Measurements from ENCODE around the gene MT2A.
"Not testable (repeated sequence)": the region's sequence is repeated elsewhere in the genome, so short reads cannot be mapped to it uniquely, and the experiment has no call there.

Gene MT2A

GRCh38 chr16:56601325-56601724, 7.1 kb upstream of the MT2A start:
- no peak for DNase-seq

DNA sequence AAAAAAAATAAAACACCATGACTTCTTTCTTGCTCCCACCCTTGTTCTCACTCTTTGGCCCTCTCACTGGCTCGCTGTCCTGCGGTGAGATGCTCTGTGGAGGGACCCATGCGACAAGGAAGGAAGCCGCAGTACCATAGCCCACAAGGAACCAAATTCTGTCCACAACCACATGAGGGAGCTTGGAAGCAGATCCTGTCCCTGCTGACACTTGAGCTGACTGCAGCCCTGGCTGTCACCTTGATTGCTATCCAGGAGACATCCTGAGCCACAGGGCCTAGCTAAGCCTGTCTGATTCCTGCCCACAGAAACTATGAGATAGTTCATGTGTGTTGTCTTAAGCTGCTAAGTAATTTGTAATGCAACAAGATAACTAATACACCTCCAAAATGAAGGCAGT, 4.8 kb upstream of the MT2A start:
- DNase-seq, result no peak

DNA sequence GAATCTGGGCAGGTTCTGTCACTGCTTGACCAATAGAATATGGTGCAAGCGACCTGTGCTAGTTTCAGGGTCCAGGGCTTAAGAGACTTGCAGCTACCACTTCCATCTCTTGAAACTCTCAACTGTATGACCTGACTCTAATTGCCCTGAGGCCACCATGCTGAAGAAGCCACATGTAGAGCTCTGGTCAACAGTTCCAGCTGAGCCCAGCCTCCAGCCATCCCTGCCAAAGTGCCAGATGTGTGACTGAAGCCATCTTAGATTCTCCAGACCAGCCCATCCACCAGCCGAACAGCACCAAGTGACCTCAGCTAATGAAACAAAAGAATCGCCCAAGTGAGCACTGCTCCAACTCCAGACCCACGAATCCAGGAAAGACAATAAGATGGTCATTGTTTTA, 3.4 kb upstream of the MT2A start:
- no peak for DNase-seq

DNA sequence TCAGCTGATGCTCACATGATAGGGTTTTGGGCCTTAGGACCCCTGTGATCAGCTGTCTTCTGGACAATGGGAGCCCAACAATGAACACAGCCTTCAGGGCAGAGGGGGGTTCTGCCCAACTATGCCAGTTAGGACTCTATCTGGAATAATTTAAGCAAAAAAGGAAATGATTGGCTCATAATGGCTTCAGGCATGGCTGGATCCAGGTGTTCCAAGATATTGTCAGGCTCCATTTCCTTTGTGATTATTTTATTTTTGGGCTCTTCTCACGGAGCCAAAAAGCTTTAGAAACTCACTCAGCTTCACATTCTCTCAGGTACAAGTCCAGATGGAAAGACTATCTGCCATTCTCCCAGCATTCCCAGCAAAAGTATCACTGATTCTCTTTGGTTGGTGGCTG, 2.9 kb upstream of the MT2A start:
- DNase-seq, result no peak

DNA sequence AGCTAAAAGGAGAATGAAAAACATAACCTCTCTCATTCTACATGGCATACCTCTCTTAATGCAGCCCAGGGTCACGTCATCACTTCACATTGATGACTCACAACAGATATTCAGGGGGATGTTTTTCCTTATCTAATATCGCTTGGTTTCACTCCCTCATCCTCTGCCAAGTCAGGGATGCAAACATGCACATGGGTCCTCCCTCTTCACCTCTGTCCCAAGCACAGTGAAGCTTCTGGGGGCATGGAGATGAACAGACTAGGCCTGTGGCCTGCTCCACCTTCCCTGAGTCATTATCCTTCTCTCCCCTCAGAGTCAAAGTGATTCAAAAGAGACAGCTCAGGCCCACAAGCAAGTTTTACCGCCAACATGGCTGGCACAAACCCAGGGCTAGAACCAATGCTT, 2.3 kb upstream of the MT2A start:
- DNase-seq, result no peak

DNA sequence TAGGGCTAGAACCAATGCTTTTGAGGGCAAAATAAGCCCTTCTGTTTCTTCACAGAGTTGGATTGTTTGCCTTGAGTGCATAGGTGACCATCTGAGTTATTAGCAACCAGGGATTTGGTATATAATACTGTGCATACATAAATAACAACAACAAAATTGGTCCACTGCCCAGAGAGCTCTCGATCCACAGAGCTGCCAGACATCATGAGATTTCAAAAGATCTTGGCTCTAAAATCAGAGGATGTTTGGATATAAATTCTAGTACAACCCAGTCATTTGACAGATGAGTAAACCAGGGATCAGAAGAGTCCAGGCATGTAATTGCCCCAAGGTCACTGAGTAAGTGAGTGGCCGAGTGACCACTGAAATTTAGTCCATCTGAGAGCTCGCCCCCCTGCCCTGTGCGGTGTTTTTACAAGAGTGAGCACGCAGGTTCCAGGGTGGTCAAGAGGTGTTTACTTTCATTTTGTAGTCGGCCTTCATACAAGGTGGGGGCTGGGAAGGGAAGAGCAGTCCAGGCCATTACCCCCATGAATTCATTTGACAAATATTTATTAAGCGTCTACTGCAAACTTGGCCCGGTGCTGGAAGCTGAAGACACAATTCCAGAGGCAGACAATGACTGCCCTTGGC, 1.8 kb upstream of the MT2A start:
- no peak for DNase-seq

DNA sequence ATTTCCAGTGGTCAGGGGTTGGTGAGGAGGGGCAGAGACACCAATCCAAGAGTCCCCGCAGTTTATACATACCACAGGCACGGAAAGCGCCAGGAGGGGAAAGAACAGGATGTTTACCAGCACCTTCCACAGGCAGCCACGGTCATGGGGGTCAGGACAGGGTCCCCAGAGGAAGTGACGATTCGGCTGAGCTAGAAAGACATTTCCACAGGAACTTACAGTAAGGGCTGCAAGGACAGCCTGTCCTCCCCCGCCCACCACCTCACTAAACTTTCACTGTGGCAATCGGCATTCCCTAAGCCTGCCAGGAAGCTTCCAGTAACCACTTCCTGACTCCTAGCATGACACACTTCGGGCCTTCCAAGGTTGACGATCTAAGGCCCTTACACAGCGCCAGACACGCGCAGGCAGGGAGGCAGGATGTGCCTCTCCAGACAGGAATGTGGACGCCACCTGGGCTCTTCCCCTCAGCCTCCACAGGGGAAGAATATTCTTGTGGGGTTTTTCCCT, 1.2 kb upstream of the MT2A start:
- DNase-seq, result no peak

- no peak for DNase-seq
Observed at GRCh38 chr16:56607675-56608042, 725 bp upstream of the MT2A start.

DNA sequence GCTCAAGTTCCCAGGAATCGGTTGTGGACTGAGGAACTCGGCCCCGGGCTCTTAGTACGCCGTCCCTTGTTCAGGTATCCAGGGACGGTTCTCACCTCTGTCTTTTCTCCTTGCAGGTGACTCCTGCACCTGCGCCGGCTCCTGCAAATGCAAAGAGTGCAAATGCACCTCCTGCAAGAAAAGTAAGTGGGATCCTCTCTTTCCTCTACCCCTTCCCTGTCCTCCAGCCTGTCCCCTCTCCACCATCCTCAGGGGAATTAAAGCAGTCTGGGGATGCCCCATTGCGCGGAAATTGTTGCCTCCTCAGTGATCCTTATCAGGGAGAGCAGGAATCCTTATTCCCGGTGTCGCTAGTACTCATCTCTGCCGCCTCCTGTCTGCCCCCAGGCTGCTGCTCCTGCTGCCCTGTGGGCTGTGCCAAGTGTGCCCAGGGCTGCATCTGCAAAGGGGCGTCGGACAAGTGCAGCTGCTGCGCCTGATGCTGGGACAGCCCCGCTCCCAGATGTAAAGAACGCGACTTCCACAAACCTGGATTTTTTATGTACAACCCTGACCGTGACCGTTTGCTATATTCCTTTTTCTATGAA, 585 bp downstream of the MT2A start:
- DNase-seq, result no peak

GRCh38 chr16:56609463-56609921, 1.1 kb downstream of the MT2A start:
- peak; percentile 78 for DNase-seq

GRCh38 chr16:56610017-56610608, 1.7 kb downstream of the MT2A start:
- DNase-seq, result peak; percentile 67

DNA sequence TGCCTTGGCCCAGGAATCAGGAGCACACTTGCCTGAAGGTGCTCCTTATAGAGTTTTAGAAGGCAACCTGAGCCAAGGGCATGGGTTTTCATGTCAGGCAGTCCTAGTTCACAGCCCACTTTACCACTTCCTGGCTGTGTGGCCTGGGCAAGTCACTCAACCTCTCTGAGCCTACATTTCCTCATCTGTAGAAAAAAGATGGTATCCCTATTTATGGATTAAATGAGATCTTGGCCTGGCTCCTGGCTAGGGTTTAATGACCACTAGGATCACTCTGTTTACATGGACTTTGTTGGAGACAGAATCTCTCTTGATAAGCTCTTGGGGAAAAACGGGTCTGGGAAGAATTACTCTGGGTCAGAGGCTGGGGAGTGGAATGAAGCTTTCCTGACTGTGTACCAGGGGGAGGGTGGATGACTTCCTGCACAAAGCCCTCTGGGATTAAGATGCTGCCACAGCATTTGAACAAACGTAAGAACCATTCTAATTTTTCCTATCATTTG, 2.3 kb downstream of the MT2A start:
- DNase-seq, result no peak

DNA sequence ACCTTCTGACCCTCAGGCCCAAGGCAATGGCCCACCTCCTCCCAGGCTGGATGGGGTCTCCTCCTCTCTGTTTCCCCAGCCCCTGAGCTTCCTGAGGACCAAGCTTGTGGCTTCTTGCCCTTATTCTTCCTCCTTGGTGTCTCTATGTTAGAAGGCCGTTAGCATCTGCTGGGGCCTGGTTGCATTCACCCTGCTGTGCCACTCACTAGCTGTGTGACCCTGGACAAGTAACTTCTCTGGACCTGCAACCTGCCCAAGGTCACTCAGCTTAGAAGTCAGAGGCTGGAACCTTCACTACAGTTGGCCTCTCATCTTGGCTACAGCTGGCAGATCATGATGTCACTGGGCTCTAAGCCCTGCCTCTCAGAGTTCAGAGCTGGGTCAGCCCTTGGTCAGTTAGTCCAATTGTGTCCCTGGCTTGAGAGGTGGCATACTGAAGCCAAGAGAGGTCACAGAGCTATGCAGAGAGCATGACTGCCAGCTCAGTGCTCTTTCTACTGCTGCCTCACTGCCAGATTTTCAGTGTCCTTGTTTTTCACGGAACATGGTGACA, 3.0 kb downstream of the MT2A start:
- no peak for DNase-seq

DNA sequence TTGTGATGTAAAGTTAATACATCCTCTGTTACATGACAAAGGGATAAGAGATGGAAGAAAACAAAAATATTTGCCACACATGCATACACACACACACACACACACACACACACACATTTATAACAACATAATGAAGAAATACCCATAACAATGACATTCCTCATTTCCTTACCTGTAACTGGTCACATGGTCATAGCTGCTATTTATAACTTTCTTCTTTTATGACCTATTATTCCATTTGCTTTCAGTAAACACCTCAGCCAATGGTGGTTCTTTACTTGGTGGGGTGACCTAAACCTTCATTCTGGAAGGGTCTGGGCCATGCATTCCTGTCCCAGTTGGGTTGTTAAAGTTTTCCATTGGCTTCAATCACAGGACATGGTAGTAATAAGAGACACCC, 5.3 kb downstream of the MT2A start:
- DNase-seq, result no peak

GRCh38 chr16:56614549-56614991, 6.2 kb downstream of the MT2A start:
- DNase-seq, result no peak

GRCh38 chr16:56615353-56615752, 7.0 kb downstream of the MT2A start:
- no peak for DNase-seq

GRCh38 chr16:56616608-56617211, 8.3 kb downstream of the MT2A start:
- no peak for DNase-seq

- peak; percentile 27 for DNase-seq
Observed at GRCh38 chr16:56617212-56618085, 9.1 kb downstream of the MT2A start.

DNA sequence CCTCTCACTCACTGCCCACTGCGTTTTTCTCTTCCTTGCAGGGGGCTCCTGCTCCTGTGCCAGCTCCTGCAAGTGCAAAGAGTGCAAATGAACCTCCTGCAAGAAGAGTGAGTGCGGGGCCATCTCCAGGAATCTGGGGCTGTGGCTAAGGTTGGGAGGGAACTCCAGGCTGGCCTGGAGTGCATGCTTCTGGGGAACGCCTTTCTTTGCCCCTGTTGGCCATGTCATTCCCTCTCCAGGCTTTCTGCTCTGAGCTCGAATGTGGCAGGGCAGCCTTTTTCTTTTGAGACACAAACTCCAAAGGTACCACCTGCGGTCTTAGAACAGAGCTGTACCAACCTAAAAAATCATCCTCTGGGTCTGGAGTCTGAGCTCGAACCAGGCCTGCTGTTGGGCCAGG, 9.8 kb downstream of the MT2A start:
- no peak for DNase-seq

- no peak for DNase-seq
Observed at GRCh38 chr16:56620339-56620897, 12.0 kb downstream of the MT2A start.

DNA sequence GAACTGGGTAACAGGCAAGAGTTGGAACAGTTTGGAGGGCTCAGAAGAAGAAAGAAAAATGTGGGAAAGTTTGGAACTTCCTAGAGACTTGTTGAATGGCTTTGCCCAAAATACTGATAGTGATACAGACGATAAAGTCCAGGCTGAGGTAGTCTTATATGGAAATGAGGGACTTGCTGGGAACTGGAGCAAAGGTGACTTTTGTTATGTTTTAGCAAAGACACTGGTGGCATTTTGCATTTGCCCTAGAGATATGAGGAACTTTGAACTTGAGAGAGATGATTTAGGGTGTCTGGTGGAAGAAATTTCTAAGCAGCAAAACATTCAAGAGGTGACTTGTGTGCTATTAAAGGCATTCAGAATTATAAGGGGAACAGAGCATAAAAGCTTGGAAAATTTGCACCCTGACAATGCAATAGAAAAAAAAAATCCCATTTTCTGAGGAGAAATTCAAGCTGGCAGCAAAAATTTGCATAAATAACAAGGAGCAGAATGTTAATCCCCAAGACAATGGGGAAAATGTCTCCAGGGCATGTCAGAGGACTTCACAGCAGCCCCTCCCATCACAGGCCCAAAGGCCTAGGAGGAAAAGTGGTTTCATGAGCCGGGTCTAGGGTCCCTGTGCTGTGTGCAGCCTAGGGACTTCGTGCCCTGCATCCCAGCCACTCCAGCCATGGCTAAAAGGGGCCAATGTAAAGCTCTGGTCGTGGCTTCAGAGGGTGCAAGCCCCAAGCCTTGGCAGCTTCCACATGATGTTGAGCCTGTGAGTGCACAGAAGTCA, 13.5 kb downstream of the MT2A start:
- not testable (repeated sequence) for DNase-seq

All from CD4-positive, alpha-beta T cell treated with Interleukin-4 for 4 hours (primary cell).